A673 (cell line): ENCODE measurements around the gene PDGFD. TPM values are rescaled to one million over a fixed set of nuclear protein-coding genes. Genes with fewer than 3 reads are reported as not detected.

ENCODE experiments used
- BruUV-seq: library from RNA; stranded (reverse); fragments of 400-500 nt; replicated peaks from 2 replicates; lab custom pipeline; 2021; lab: Mats Ljungman, UMichigan
- CTCF ChIA-PET: fragments of 300-600 bp; sonication (Branson Sonifier 250); formaldehyde crosslinking; loops from one replicate; lab custom pipeline; 2022; ENCODE audit warnings: antibody characterized with exemption; lab: Charles Lee
- POLR2A ChIA-PET: fragments of 300-600 bp; sonication (Branson Sonifier 250); formaldehyde crosslinking; loops from one replicate; lab custom pipeline; 2022; ENCODE audit warnings: antibody characterized with exemption; ENCODE audit not compliant: low non-redundant PET; lab: Charles Lee
- DNase-seq: peaks from one replicate; pipeline ENCODE4 v3.0.0-alpha.2; 2015; ENCODE audit warnings: low spot score
- H3K27ac ChIP-seq: fragments of 200-600 bp; sonication (generic); 2 replicates; pipeline ENCODE4 v1.5.1; 2016; ENCODE audit warnings: mixed run types, low read depth, mild to moderate bottlenecking, mixed read lengths, antibody characterized with exemption, low read length; ENCODE audit not compliant: poor library complexity, severe bottlenecking
- H3K27me3 ChIP-seq: fragments of 200-600 bp; sonication (generic); replicated peaks from 2 replicates; pipeline ENCODE4 v1.6.1; 2017; ENCODE audit warnings: mixed run types, low read depth, mild to moderate bottlenecking, mixed read lengths, antibody characterized with exemption, low read length; ENCODE audit not compliant: insufficient read depth, poor library complexity
- H3K36me3 ChIP-seq: fragments of 200-600 bp; sonication (generic); 2 replicates; pipeline ENCODE4 v1.6.1; 2016; ENCODE audit warnings: mixed run types, mild to moderate bottlenecking, mixed read lengths, antibody characterized with exemption, low read length; ENCODE audit not compliant: insufficient read depth, poor library complexity, severe bottlenecking
- H3K4me1 ChIP-seq: fragments of 200-600 bp; sonication (generic); 2 replicates; pipeline ENCODE4 v1.6.1; 2017; ENCODE audit warnings: mixed run types, mild to moderate bottlenecking, mixed read lengths, antibody characterized with exemption, low read length; ENCODE audit not compliant: insufficient read depth, poor library complexity, severe bottlenecking
- H3K4me3 ChIP-seq: fragments of 200-600 bp; sonication (generic); 2 replicates; pipeline ENCODE4 v1.5.1; 2016; ENCODE audit warnings: low read depth, mixed run types, mild to moderate bottlenecking, mixed read lengths, low read length; ENCODE audit not compliant: poor library complexity, severe bottlenecking
- H3K9me3 ChIP-seq: fragments of 200-600 bp; sonication (generic); 2 replicates; pipeline ENCODE4 v1.6.1; 2016; ENCODE audit warnings: mixed run types, low read depth, mild to moderate bottlenecking, mixed read lengths, antibody characterized with exemption, low read length; ENCODE audit not compliant: poor library complexity, severe bottlenecking
- EZH2 ChIP-seq: fragments of 200-600 bp; sonication (generic); IDR thresholded peaks from 2 replicates; pipeline ENCODE4 v1.6.1; 2017; ENCODE audit warnings: borderline replicate concordance, low read depth, mild to moderate bottlenecking, mixed read lengths, antibody characterized with exemption, low read length; ENCODE audit not compliant: poor library complexity, severe bottlenecking
- intact Hi-C: fragments of 100-400 bp; cut with micrococcal nuclease; formaldehyde crosslinking; loops from one replicate; pipeline ENCODE4 v1.10.0; 2022; ENCODE audit not compliant: unreplicated experiment
- total RNA-seq: library from RNA; stranded (reverse); gene quantifications from 2 replicates; pipeline ENCODE4 v1.2.3, GENCODE V29; 2021
- TF ChIP-seq, protein P1 (sequence below): fragments of 300-800, 200-600 bp; sonication (generic); conservative IDR thresholded peaks from 2 replicates; pipeline ENCODE4 v1.5.1; 2017; ENCODE audit warnings: low read depth, mild to moderate bottlenecking, antibody characterized with exemption, low read length, moderate library complexity, mixed read lengths

The PDGFD gene
- total RNA-seq, 1 experiment from 2014 or later: 6.1 TPM

GRCh38 chr11:104093426-104094280 is 70.3 kb downstream of the PDGFD start:
- TF ChIP-seq, protein P1, sequence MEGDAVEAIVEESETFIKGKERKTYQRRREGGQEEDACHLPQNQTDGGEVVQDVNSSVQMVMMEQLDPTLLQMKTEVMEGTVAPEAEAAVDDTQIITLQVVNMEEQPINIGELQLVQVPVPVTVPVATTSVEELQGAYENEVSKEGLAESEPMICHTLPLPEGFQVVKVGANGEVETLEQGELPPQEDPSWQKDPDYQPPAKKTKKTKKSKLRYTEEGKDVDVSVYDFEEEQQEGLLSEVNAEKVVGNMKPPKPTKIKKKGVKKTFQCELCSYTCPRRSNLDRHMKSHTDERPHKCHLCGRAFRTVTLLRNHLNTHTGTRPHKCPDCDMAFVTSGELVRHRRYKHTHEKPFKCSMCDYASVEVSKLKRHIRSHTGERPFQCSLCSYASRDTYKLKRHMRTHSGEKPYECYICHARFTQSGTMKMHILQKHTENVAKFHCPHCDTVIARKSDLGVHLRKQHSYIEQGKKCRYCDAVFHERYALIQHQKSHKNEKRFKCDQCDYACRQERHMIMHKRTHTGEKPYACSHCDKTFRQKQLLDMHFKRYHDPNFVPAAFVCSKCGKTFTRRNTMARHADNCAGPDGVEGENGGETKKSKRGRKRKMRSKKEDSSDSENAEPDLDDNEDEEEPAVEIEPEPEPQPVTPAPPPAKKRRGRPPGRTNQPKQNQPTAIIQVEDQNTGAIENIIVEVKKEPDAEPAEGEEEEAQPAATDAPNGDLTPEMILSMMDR: no peak
- TF ChIP-seq EZH2: no peak
- Histone ChIP-seq H3K36me3 (no peaks in the 10 kb centered on the region), H3K4me1 (peaks cover 9% of the 10 kb centered on the region), H3K27me3 (no peaks in the 10 kb centered on the region), H3K27ac (no peak overlapping the region), H3K9me3 (no peaks in the 10 kb centered on the region), H3K4me3 (no peak overlapping the region)
- ChIA-PET POLR2A (no interaction called here), CTCF (no interaction called here)
- no peak for DNase-seq
- intact Hi-C loops: no loop called here
- no TSS peak for BruUV-seq

DNA sequence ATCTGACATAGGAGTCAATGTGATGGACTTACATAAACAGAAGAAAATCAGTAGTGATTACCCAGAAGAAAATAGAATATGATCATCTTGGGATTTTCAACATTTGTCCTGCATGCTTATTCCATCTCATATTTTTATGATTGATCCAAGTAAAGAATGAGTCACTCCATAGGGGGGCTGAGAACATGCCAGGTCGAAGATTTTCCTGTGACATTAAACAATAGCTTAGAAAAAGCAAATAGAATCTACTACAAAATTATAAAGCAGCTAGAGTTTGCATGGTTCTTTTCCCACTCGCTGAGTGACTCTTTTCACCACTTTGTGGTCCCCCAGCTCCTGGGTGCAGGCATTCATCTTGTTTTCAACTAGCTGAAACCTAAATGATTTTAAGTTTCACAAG is 71.2 kb downstream of the PDGFD start:
- CTCF ChIA-PET: no interaction called here
- POLR2A ChIA-PET: no interaction called here

GRCh38 chr11:104091281-104092096 is 72.5 kb downstream of the PDGFD start:
- peaks cover 9% of the 10 kb centered on the region for H3K4me1 ChIP-seq
- CTCF ChIA-PET: no interaction called here

More for the DNA sequence above, 71.2 kb downstream of the PDGFD start:
- no peak overlapping the region for H3K4me3 ChIP-seq
- no peak overlapping the region for H3K27ac ChIP-seq
- intact Hi-C loops: no loop called here
- BruUV-seq: no TSS peak
- no peaks in the 10 kb centered on the region for H3K27me3 ChIP-seq
- no peaks in the 10 kb centered on the region for H3K36me3 ChIP-seq
- TF ChIP-seq, protein P1: no peak
- no peak for TF ChIP-seq EZH2
- peaks cover 9% of the 10 kb centered on the region for H3K4me1 ChIP-seq
- H3K9me3 ChIP-seq: no peaks in the 10 kb centered on the region
- DNase-seq: no peak

More at GRCh38 chr11:104091281-104092096, 72.5 kb downstream of the PDGFD start:
- TF ChIP-seq, protein P1: no peak
- TF ChIP-seq EZH2: no peak
- H3K27ac ChIP-seq: peak overlapping the region; percentile 11
- no peak for DNase-seq
- intact Hi-C loops: no loop called here
- POLR2A ChIA-PET: no interaction called here
- no peaks in the 10 kb centered on the region for H3K9me3 ChIP-seq
- H3K4me3 ChIP-seq: no peak overlapping the region
- BruUV-seq: no TSS peak
- H3K27me3 ChIP-seq: no peaks in the 10 kb centered on the region
- no peaks in the 10 kb centered on the region for H3K36me3 ChIP-seq
